DOHH2 (cell line): Measurements from ENCODE around the gene SIRPG.

Experiments
- EZH2phosphoT487 ChIP-seq: fragments of 200-600 bp; sonication (generic); IDR thresholded peaks from 2 replicates; pipeline ENCODE4 v1.6.1; 2017; ENCODE audit warnings: borderline replicate concordance, mild to moderate bottlenecking, antibody characterized with exemption, low read length, moderate library complexity, mixed read lengths
- TF ChIP-seq, protein P1 (sequence below): fragments of 200-600 bp; sonication (generic); IDR thresholded peaks from one replicate; pipeline ENCODE4 v1.5.1; 2014; ENCODE audit warnings: antibody characterized with exemption, mild to moderate bottlenecking, low read depth, low read length; ENCODE audit not compliant: poor library complexity, severe bottlenecking

DNA sequence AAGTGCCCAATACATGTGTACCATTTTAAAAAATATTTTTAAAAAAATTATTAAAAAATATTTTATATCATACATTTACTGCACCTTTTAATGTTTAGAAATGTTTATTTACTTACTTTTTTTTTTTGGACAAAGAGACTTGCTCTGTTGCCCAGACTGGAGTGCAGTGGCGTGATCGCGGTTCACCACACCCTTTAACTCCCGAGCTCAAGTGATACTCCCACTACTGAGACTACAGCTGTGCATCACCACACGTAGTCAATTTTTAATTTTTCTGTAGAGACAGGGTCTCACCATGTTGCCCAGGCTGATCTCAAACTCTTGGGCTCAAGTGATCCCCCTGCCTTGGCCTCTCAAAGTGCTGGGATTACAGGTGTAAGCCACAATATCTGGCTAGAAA, 9.2 kb upstream of the SIRPG start:
- TF ChIP-seq, protein P1, sequence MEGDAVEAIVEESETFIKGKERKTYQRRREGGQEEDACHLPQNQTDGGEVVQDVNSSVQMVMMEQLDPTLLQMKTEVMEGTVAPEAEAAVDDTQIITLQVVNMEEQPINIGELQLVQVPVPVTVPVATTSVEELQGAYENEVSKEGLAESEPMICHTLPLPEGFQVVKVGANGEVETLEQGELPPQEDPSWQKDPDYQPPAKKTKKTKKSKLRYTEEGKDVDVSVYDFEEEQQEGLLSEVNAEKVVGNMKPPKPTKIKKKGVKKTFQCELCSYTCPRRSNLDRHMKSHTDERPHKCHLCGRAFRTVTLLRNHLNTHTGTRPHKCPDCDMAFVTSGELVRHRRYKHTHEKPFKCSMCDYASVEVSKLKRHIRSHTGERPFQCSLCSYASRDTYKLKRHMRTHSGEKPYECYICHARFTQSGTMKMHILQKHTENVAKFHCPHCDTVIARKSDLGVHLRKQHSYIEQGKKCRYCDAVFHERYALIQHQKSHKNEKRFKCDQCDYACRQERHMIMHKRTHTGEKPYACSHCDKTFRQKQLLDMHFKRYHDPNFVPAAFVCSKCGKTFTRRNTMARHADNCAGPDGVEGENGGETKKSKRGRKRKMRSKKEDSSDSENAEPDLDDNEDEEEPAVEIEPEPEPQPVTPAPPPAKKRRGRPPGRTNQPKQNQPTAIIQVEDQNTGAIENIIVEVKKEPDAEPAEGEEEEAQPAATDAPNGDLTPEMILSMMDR = no peak
- TF ChIP-seq EZH2phosphoT487 = no peak
